ENCODE results near the gene ABI3. TPM values are rescaled to one million over a fixed set of nuclear protein-coding genes. Genes with fewer than 3 reads are reported as not detected.

Gene ABI3
- total and polyA plus RNA-seq, 2 donors (not counting 1 experiment from before 2014, with no cell fraction given): 15.6 to 23.3 TPM

DNA sequence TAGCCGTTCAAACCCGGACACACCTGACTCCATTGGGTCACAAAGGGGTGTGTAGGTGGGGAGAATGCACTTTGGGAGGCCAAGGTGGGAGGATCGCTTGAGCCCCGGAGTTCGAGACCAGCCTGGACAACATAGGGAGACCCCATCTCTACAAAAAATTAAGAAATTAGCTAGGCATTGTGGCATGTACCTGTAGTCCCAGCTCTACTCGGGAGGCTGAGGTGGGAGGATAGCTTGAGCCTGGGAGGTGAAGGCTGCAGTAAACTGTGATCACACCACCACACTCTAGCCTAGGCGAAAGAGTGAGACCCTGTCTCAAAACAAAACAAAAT lies 21.0 kb downstream of the ABI3 start:
- ChIA-PET POLR2A (interaction anchor here (0.6 kb wide), 1 partner anchor 44 kb away, joined by 3 read pairs; no protein-coding TSS in a partner anchor), CTCF (interaction anchor here (0.7 to 9.5 kb wide), 3 partner anchors 39 to 164 kb away, joined by 3 to 332 read pairs (median 162); no protein-coding TSS in a partner anchor)
- Histone ChIP-seq H3K79me2 (ENCODE audit: control insufficient read depth, insufficient read depth, low read length) (no peaks in the 10 kb centered on the region), H3K9me3 (ENCODE audit: control extremely low read depth in 1 of 3, control insufficient read depth in 2 of 3, insufficient read depth in 1 of 3, low read length in 2 of 3) (no peaks in the 10 kb centered on the region), H4K20me1 (ENCODE audit: control insufficient read depth, insufficient read depth, low read length, poor library complexity, severe bottlenecking) (peaks cover 5% of the 10 kb centered on the region), H3K27me3 (replicated peaks in 1 of 4; ENCODE audit: control extremely low read depth in 1 of 4, control insufficient read depth in 3 of 4, insufficient read depth in 4 of 4, low read length in 3 of 4) (peaks cover 0 to 18% (median 8%) of the 10 kb centered on the region in 4 experiments), H3K36me3 (replicated peaks in 1 of 2; ENCODE audit: control extremely low read depth in 1 of 2, control insufficient read depth in 1 of 2, extremely low read depth in 1 of 2, insufficient read depth in 2 of 2, low read length in 1 of 2) (no peaks in the 10 kb centered on the region), H2AFZ (ENCODE audit: insufficient read depth, low read depth, low read length, poor library complexity, severe bottlenecking) (peak overlapping the region; percentile 86), H3K27ac (ENCODE audit: low read length in 2 of 2) (no peak overlapping the region), H3K4me3 (ENCODE audit: control extremely low read depth in 1 of 5, extremely low read depth in 1 of 5, insufficient read depth in 1 of 5, low read depth in 2 of 5, low read length in 4 of 5) (peak overlapping the region in 3 of 5 experiments; percentile 63 to 93 (median 73)), H3K4me1 (ENCODE audit: control insufficient read depth in 2 of 2, insufficient read depth in 2 of 2, low read length in 2 of 2) (peaks cover 25 to 31% of the 10 kb centered on the region in 2 donors), H3K9ac (ENCODE audit: low read length) (peak overlapping the region; percentile 78), H3K4me2 (replicated peaks; ENCODE audit: low read depth, low read length, poor library complexity, severe bottlenecking) (peak overlapping the region; percentile 94)
- TF ChIP-seq, protein P1, sequence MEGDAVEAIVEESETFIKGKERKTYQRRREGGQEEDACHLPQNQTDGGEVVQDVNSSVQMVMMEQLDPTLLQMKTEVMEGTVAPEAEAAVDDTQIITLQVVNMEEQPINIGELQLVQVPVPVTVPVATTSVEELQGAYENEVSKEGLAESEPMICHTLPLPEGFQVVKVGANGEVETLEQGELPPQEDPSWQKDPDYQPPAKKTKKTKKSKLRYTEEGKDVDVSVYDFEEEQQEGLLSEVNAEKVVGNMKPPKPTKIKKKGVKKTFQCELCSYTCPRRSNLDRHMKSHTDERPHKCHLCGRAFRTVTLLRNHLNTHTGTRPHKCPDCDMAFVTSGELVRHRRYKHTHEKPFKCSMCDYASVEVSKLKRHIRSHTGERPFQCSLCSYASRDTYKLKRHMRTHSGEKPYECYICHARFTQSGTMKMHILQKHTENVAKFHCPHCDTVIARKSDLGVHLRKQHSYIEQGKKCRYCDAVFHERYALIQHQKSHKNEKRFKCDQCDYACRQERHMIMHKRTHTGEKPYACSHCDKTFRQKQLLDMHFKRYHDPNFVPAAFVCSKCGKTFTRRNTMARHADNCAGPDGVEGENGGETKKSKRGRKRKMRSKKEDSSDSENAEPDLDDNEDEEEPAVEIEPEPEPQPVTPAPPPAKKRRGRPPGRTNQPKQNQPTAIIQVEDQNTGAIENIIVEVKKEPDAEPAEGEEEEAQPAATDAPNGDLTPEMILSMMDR (IDR thresholded peaks at IDR 0.05): no peak
- TF ChIP-seq EZH2 (IDR thresholded peaks at IDR 0.05; ENCODE audit: borderline replicate concordance, insufficient read depth, low read depth, low read length, poor library complexity, severe bottlenecking): no peak
- peaks cover 23% of the 10 kb centered on the region for H3K27me3 Mint-ChIP-seq
- intact Hi-C loops (cut with micrococcal nuclease): loop anchor here (5.0 kb wide), 2 partner anchors 161 to 536 kb away; no protein-coding TSS in a partner anchor
- no peaks in the 10 kb centered on the region for H3K9me3 Mint-ChIP-seq (ENCODE audit: insufficient read depth)
- peak overlapping the region; percentile 93 for H3K4me3 Mint-ChIP-seq
- H3K27ac Mint-ChIP-seq: no peak overlapping the region
- H3K4me1 Mint-ChIP-seq: peaks cover 21% of the 10 kb centered on the region
- ATAC-seq (ENCODE audit: low read depth): no peak
- no peak for DNase-seq
- WGBS (ENCODE audit: insufficient coverage): 8% methylated on average over 2 of the region's 7 CpGs

DNA sequence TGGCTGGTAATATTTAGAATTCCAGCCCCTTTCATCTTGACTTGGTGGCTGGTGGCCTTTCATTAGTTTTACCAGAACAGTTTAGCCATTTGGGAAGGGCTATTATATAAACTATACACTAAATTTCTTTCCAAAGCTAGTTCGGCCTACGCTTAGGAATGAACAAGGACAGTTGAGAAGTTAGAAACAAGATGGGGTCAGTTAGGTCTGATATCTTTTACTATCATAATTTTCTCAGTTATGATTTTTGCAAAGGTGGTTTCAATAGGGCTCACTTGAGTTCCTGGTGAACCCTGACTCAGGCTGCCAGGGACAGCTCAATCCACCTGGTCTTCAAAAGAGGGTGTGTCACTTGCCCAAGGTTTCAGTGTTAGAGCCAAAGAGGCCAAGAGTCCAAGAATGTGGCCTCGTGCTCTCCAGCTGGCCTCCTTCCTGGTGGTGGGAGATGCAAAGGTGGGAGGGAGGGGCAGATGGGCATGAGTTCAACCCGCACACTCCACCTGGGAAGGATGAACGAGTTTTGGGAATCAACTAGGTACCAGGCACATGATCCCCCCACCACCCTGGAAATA lies 24.1 kb downstream of the ABI3 start:
- no peak overlapping the region for H3K4me3 ChIP-seq (ENCODE audit: control extremely low read depth in 1 of 5, extremely low read depth in 1 of 5, insufficient read depth in 1 of 5, low read depth in 2 of 5, low read length in 4 of 5)
- H3K9me3 ChIP-seq (ENCODE audit: control extremely low read depth in 1 of 3, control insufficient read depth in 2 of 3, insufficient read depth in 1 of 3, low read length in 2 of 3): no peaks in the 10 kb centered on the region
- ChIA-PET POLR2A (no interaction called here), CTCF (interaction anchor here (1.4 kb wide), 1 partner anchor 9 kb away, joined by 3 read pairs; no protein-coding TSS in a partner anchor)
- Mint-ChIP-seq H3K27me3 (peaks cover 28% of the 10 kb centered on the region), H3K27ac (no peak overlapping the region), H3K4me1 (peaks cover 7% of the 10 kb centered on the region), H3K9me3 (ENCODE audit: insufficient read depth) (no peaks in the 10 kb centered on the region), H3K4me3 (no peak overlapping the region)
- no peak for DNase-seq
- H2AFZ ChIP-seq (ENCODE audit: insufficient read depth, low read depth, low read length, poor library complexity, severe bottlenecking): no peak overlapping the region
- intact Hi-C loops (cut with micrococcal nuclease): loop anchor here (5.0 kb wide), 2 partner anchors 158 to 533 kb away; no protein-coding TSS in a partner anchor
- peaks cover 15 to 18% of the 10 kb centered on the region in 2 donors for H3K4me1 ChIP-seq (ENCODE audit: control insufficient read depth in 2 of 2, insufficient read depth in 2 of 2, low read length in 2 of 2)
- TF ChIP-seq EZH2 (IDR thresholded peaks at IDR 0.05; ENCODE audit: borderline replicate concordance, insufficient read depth, low read depth, low read length, poor library complexity, severe bottlenecking): no peak
- TF ChIP-seq, protein P1 (IDR thresholded peaks at IDR 0.05): no peak
- H4K20me1 ChIP-seq (ENCODE audit: control insufficient read depth, insufficient read depth, low read length, poor library complexity, severe bottlenecking): peaks cover 5% of the 10 kb centered on the region
- H3K9ac ChIP-seq (ENCODE audit: low read length): no peak overlapping the region
- no peaks in the 10 kb centered on the region for H3K79me2 ChIP-seq (ENCODE audit: control insufficient read depth, insufficient read depth, low read length)
- no peaks in the 10 kb centered on the region for H3K36me3 ChIP-seq (replicated peaks in 1 of 2; ENCODE audit: control extremely low read depth in 1 of 2, control insufficient read depth in 1 of 2, extremely low read depth in 1 of 2, insufficient read depth in 2 of 2, low read length in 1 of 2)
- H3K27me3 ChIP-seq (replicated peaks in 1 of 4; ENCODE audit: control extremely low read depth in 1 of 4, control insufficient read depth in 3 of 4, insufficient read depth in 4 of 4, low read length in 3 of 4): peaks cover 0 to 12% (median 6%) of the 10 kb centered on the region in 4 experiments
- H3K4me2 ChIP-seq (replicated peaks; ENCODE audit: low read depth, low read length, poor library complexity, severe bottlenecking): no peak overlapping the region
- WGBS (ENCODE audit: insufficient coverage): 94% methylated on average over 2 of the region's 5 CpGs
- ATAC-seq (ENCODE audit: low read depth): no peak
- H3K27ac ChIP-seq (ENCODE audit: low read length in 2 of 2): no peak overlapping the region
